HG03280 (cell line): ENCODE data around the gene SHROOM3.

Experiments used
- ATAC-seq: cut with Tn5 transposase; IDR thresholded peaks from one replicate; pipeline ENCODE4 v1.9.1; 2021; ENCODE audit warnings: mild to moderate bottlenecking, moderate library complexity; ENCODE audit not compliant: unreplicated experiment

The SHROOM3 gene

GRCh38 chr4:76649086-76649485, 214.1 kb downstream of the SHROOM3 start:
- no peak for ATAC-seq

GRCh38 chr4:76651616-76652015, 216.6 kb downstream of the SHROOM3 start:
- ATAC-seq = no peak

GRCh38 chr4:76652389-76652788, 217.4 kb downstream of the SHROOM3 start:
- ATAC-seq = no peak

GRCh38 chr4:76654084-76654483, 219.1 kb downstream of the SHROOM3 start:
- ATAC-seq = no peak

GRCh38 chr4:76654791-76655190, 219.8 kb downstream of the SHROOM3 start:
- no peak for ATAC-seq

- ATAC-seq = no peak
Observed at GRCh38 chr4:76655566-76656479, 220.8 kb downstream of the SHROOM3 start.

GRCh38 chr4:76657443-76657842, 222.4 kb downstream of the SHROOM3 start:
- ATAC-seq = no peak

- no peak for ATAC-seq
Observed at GRCh38 chr4:76658231-76659102, 223.4 kb downstream of the SHROOM3 start.

- no peak for ATAC-seq
Observed at GRCh38 chr4:76659103-76659490, 224.1 kb downstream of the SHROOM3 start.

GRCh38 chr4:76663824-76664223, 228.8 kb downstream of the SHROOM3 start:
- no peak for ATAC-seq

GRCh38 chr4:76665153-76665552, 230.1 kb downstream of the SHROOM3 start:
- ATAC-seq = no peak

GRCh38 chr4:76665721-76666120, 230.7 kb downstream of the SHROOM3 start:
- ATAC-seq = no peak

GRCh38 chr4:76666944-76667532, 232.0 kb downstream of the SHROOM3 start:
- peak; percentile 68 for ATAC-seq

GRCh38 chr4:76670631-76671030, 235.6 kb downstream of the SHROOM3 start:
- ATAC-seq = no peak

GRCh38 chr4:76673362-76673761, 238.3 kb downstream of the SHROOM3 start:
- ATAC-seq = no peak

- ATAC-seq = no peak
Observed at GRCh38 chr4:76674983-76675382, 240.0 kb downstream of the SHROOM3 start.

- ATAC-seq = no peak
Observed at GRCh38 chr4:76677571-76678326, 242.7 kb downstream of the SHROOM3 start.

- ATAC-seq = no peak
Observed at GRCh38 chr4:76679691-76680090, 244.7 kb downstream of the SHROOM3 start.

- no peak for ATAC-seq
Observed at GRCh38 chr4:76680952-76681351, 245.9 kb downstream of the SHROOM3 start.

GRCh38 chr4:76681996-76682395, 247.0 kb downstream of the SHROOM3 start:
- ATAC-seq = no peak

GRCh38 chr4:76683144-76683543, 248.1 kb downstream of the SHROOM3 start:
- ATAC-seq = no peak
